Bone marrow (tissue), 2 donors: Measurements from ENCODE around the gene DCLK2.

Experiments used
- DNase-seq, 2 donors: peaks; one replicate each; lab custom pipeline; 2025; lab: John Stamatoyannopoulos, UW

DCLK2 gene

GRCh38 chr4:150264595-150265161 lies 186.4 kb downstream of the DCLK2 start:
- no peak for DNase-seq

- no peak for DNase-seq
These were observed 187.6 kb downstream of the DCLK2 start for GRCh38 chr4:150265806-150266205.

GRCh38 chr4:150268444-150268843 lies 190.2 kb downstream of the DCLK2 start:
- DNase-seq: no peak

- no peak for DNase-seq
These were observed 200.0 kb downstream of the DCLK2 start for GRCh38 chr4:150278206-150278605.

GRCh38 chr4:150280081-150280895 lies 202.0 kb downstream of the DCLK2 start:
- peak in 1 of 2 donors; percentile 15 for DNase-seq

GRCh38 chr4:150280975-150281374 lies 202.7 kb downstream of the DCLK2 start:
- DNase-seq: no peak

GRCh38 chr4:150283689-150284088 lies 205.4 kb downstream of the DCLK2 start:
- DNase-seq: no peak

- DNase-seq: no peak
These were observed 208.4 kb downstream of the DCLK2 start for GRCh38 chr4:150286656-150287055.

- no peak for DNase-seq
These were observed 211.0 kb downstream of the DCLK2 start for GRCh38 chr4:150289198-150289597.

GRCh38 chr4:150289881-150290280 lies 211.6 kb downstream of the DCLK2 start:
- no peak for DNase-seq

GRCh38 chr4:150297861-150298474 lies 219.7 kb downstream of the DCLK2 start:
- peak in 1 of 2 donors; percentile 12 for DNase-seq

GRCh38 chr4:150299816-150300215 lies 221.6 kb downstream of the DCLK2 start:
- DNase-seq: no peak

GRCh38 chr4:150302553-150302952 lies 224.3 kb downstream of the DCLK2 start:
- peak in 1 of 2 donors; percentile 12 for DNase-seq

- DNase-seq: no peak
These were observed 227.8 kb downstream of the DCLK2 start for GRCh38 chr4:150305995-150306394.

GRCh38 chr4:150306719-150307118 lies 228.5 kb downstream of the DCLK2 start:
- DNase-seq: no peak
